ENCODE measurements around the gene TCEA2. TPM values are rescaled to one million over a fixed set of nuclear protein-coding genes. Genes with fewer than 3 reads are reported as not detected.

The TCEA2 gene
- total RNA-seq, 1 donor from 2014 or later, result 42.5 TPM

DNA sequence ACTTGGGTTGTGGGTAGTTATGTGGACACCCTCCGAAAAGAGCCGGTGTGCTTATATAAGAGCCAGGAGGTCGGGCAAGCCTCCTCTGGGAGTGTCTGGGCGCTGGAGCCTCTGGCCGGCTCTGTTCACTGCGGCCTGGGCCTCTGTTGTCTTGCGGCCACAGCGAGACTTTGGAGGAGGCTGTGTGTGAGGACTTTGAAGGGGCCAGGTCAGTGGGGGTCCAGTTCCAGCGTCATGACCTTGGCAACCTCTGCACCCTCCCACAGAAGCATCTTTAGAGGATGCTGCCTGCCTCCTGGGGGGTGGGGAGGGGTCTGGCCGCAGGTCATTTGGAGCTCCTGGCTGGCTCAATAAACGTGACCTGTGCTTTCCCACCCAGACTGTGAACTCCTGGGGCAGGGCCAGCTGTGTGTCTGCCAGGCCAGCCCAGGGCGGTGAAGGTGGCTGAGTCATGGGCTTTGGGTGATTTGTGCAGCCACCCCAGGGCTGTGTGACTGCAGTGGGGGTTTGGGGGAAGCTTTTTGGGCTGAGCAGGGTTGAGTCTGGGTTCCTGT lies 1.2 kb downstream of the TCEA2 start:
- DNase-seq (ENCODE audit: low spot score), result no peak

DNA sequence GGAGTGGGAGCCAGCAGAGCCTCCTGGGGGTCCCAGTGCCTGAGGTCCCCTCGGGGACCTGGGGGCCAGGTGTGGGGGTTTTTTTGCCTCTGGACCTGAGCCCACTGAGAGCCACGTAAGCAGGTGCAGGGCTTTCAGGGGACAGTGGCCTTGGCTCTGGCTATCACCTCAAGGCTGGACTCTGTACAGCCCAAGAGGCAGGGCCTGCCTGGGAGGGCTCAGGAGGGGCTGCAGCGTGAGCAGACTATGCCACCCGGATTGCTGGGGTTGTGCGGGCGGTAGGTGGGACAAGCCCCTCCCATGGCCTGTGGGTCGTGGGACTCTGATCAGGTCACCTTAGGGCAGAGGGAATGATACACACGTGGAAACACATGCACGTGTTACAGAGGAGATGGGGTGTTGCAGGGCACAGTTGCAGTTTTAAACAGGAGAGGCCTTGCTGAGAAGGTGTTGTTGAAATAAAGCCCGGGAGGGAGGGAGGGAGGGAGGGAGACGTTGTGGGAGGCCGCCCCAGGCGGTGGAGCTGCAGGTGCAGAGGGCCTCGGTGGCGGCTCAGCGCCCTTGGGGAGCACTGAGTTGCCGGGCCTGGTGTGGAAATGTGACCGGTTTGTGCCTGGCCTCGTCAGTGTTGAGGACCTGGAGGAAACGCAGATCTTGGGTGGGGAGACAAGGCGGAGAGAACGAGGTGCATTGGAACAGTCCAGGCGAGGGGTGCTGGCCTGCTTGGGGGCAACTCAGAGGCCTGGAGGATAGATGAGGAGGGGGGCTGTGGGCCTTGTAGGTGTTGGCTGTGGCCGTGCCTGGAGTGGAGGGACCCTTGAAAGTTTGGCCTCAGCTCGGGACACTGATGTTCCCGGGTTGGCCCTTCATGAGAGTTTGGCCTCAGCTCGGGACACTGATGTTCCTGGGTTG lies 2.3 kb downstream of the TCEA2 start:
- DNase-seq (ENCODE audit: low spot score), result no peak

DNA sequence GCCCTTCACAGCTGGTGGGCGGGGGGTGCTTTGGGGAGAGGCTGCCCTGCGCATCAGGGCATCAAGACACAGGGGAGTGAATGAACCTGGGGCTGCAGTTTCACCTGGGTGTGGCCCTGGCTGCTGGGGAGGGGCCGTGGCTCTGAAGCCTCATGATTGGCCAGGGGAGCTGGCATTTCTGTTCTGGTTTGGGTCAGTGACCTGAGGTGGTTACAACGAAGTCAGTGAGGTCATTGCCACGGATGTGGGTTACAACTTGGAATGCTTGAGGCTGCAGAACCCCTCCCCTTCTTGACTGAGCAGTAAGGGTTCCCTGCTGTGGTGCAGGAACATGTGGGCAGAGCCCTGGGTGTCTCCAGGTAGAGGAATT lies 3.0 kb downstream of the TCEA2 start:
- no peak for DNase-seq (ENCODE audit: low spot score)

DNA sequence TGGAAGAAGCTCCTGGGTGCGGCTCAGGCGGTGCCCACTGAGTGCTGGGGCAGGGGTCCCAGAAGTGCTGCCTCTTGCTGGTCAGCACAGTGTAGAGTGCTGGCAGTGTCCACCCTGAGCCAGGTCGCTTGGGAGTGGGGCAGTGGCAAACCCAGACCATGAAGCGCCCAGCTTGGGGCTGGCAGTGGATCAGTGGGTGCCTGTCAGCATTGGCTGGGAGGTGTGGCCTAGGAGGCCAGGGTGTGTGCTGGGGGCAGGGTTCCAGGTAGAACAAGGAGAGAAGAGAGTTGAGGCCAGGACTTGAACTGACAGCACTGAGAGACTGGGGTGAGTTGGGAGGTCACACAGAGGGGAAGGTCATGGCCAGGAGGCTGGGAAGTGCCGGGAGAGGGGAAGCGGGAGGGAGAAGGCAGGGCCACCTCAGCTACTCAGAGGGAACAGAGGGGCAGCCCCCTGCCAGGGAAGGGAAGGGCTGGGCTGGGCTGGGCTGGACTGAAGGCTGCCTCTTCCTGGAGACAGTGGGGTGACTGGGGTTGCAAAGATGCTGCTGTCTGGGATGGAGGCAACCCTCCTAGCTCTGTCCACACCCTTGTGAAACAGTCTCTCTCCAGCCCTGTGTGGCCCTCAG lies 4.1 kb downstream of the TCEA2 start:
- no peak for DNase-seq (ENCODE audit: low spot score)

DNA sequence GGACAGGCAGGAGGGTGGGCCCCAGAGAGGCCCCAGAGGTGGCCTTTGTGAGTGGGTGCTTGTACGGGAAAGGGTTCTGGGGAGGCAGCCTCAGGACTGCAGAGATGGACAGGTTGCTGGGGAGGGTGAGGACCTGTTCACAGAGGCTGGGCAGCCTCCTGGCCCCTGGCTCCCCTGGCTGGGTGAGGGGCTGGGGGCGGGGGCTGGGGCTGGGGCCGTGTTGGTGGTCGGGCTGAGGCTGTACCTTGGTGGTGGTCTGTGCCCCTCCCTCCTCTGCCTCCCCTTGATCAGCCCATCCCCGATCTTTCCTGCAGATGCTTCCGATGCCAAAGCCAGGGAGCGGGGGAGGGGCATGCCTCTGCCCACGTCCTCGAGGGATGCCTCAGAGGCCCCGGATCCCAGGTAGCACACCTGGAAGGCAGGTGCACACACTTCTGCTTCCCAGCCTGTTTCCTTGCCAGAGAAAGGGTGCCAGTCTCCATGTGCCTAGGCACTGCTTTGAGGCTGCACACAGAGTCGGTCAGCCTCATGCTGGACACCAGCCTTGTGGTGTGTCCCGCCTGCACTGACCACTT lies 4.8 kb downstream of the TCEA2 start:
- DNase-seq (ENCODE audit: low spot score), result no peak

DNA sequence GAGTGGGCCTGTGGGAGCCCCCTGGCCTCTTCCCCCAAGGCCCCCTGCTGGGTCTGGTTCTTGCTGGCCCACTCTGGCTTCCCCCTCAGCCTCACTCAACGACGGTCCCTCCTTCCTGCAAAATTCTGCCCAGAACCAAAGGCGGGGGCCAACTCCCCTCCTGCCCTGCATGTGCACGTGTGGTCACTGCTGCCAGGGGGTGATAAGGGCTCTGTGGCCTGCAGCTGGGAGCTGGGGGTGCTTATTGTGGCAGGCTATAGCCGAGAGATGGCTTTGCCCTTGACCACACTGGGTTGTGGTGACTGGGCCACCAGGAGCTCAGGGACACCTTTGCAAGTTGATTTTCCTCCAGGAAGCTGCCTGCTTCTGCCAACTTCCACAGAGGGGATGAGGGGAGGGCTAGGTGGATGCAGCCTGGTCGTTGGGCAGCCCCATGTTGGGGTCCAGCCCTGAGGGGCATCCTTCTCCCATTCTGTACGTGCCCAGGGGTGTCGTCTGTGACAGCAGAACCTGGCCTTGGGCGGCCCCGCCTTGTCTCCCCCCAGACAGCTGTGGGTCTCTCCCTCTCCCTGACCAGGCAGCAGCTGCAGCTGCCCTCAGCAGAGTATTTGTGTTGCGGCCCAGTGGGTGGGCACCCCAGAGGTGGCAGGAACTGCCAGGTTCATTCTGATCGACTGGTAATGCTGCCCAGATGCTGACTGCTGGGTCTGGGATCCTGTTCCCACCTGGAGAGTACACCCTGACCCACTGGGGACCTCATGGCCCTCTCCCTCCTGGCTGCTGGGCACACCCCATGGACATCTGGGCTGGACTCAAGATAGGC lies 5.6 kb downstream of the TCEA2 start:
- DNase-seq (ENCODE audit: low spot score), result no peak

DNA sequence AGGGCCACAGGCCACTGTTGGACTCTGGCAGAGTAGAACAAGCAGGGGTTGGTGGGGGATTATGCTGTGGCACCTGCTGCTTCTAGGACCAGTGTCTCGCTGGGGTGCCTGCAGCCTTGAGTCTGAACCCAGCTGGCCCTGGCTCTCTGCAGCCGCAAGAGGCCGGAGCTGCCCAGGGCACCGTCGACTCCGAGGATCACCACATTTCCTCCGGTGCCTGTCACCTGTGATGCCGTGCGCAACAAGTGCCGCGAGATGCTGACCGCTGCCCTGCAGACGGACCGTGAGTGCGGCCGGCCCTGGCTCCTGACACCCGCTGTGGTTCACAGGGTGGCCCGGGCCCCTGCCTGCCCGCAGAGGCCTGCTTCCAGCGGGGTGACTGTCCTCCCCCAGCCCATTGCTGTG lies 6.2 kb downstream of the TCEA2 start:
- no peak for DNase-seq (ENCODE audit: low spot score)

DNA sequence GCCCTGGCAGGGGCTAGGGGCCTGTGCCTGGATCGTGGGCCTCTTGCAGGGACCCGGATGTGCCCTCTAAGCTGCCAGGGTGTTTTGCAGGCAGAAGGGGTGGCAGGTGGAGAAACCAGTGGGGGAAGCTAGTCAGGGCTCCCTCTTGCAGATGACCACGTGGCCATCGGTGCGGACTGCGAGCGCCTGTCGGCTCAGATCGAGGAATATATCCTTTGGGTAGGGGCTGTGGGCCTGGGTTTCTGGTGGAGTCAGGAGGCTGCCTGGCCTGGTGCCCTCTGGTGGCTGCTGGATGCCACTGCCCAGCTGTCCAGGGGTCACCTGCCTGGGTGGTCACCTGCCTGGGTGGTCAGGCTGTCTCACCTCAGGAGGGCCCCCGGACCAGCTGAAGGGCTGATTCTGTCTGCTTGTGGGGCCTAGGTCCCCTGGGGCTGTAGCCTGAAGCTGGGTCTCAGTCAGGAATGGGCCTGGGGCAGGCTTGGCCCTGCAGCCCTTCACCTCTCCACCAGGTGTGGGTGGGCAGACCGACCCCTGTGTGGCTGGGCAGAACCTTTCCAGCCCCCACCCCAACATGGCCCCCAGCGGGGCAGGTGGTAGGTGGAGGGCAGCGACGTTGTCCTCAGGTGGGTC lies 6.7 kb downstream of the TCEA2 start:
- no peak for DNase-seq (ENCODE audit: low spot score)

DNA sequence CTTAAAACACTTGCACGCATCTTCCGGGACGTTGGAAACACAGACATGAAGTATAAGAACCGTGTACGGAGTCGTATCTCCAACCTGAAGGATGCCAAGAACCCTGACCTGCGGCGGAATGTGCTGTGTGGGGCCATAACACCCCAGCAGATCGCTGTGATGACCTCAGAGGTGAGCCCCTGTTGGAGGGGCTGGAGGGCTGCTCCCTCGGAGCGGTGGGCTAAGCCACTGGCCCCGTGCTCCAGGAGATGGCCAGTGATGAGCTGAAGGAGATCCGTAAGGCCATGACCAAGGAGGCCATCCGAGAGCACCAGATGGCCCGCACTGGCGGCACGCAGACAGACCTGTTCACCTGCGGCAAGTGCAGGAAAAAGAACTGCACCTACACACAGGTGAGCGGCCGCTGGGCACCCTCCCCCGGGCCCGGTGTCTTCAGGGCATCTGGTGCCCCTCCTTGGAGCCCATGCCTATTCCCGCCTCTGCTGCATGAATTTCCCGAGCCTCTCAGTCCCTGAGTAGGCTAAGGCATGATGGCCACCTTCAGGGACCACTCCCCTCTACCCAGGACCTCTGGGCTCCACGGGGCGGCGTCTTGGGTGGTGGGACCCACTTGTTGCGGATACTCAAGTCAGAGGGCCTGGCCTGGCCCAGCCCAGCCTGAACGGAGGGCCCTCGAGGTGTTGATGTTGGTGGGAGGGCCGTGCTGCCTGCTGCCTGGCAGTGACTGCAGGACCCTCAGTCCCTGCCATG lies 7.4 kb downstream of the TCEA2 start:
- DNase-seq (ENCODE audit: low spot score), result no peak

DNA sequence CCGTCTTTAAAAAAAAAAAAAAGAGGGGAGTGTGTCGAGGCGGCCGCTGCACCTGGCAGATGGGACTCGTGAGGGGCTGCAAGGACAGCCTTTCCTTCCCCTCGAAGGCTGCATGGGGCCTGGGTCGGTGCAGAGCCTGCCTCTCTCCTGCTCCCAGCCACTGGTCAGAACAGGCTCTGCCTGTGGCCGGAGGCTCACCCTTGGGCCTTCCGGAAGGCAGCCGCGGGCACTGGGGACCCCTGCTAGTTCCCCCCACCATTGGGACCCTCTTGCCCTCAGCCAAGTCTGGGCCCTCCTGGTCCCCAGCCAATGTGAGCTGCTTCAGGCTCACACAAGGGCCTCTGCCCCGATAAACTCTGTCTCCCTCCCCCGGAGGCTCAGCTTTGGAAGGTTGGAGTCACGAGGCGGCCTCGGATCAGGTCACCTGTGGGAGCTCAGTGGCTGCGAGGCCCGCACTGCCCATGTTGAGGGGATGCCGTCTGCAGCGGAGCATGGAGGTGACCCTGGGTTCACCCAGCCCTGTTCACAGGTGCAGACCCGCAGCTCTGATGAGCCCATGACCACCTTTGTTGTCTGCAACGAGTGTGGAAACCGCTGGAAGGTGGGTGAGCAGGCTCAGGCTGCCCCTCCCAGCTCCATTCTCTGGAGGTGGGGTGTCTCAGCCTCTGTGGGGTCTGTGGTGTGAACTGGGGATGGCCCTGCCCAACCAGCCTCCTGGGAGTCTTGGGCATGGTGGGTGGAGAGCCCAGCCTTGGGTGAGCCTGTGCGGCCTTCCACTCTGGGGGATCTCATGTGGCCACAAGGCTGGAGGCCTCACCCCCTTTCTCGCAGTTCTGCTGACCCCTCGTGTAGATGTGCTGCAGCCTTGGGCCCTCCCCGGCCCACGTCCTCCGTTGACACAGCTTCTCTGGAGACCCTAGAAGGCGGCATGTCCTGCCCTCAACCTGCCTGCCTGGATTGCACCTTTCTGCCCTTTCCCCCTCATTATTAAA lies 8.6 kb downstream of the TCEA2 start:
- no peak for DNase-seq (ENCODE audit: low spot score)

DNA sequence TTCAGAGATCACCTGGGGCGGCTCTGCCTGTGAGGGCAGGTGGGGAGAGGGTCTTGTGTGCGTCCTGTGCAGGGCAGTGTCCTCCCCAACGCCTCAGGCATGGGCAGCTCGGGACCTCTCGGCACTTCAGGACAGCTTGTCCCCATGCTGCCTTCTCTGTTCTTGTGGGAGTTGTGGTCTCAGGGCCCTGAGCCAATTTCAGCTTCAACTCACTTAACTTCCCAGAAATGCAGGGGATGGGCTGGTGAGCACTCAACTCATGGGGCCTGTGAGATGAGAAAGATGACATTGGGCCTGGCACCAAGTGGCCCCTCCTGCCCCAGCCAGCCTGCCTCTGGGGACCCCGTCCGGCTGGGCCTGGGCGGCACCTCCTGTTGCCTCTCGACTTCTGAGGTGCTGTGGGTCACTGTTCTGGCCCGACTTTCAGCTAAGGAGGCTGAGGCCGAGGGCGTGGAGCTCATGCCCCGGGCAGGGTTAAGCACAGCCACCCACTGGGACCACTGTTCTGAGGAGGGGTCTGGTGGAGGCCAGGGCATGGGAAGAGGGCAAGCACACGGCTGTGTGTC lies 9.6 kb downstream of the TCEA2 start:
- no peak for DNase-seq (ENCODE audit: low spot score)

DNA sequence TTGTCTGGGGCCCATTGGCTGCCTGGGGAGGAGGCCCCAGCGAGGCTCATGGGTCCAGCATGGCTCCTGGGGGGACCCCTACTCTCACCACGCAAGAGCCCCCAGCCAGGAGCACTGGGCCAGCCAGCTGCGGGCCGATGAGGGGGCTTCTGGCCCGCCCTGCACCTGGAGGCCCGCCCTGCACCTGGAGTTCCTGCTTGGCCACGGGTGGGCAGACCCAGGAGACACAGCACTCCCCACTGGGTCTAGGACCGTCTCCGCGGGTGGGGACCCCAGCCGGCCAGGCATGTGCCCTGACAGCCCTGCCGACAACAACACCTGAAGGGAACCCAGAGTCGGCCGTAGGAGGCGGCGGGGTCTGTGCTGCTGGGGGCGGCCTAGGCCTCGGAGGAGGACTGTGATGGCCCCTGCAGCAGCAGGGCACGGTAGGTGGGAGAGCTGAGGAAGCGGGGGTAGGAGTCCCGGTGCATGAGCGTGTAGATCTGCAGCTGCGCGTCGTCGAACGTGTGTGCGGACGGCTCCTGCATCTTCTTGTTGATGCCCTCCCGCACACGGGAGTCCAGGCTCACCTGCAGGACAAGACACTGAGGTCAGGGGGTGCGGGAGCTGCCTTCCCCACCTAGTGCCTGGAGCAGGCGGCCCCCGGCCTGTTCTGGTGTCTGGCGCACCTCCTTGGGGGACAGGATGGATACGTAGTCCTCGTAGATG lies 10.6 kb downstream of the TCEA2 start:
- no peak for DNase-seq (ENCODE audit: low spot score)

DNA sequence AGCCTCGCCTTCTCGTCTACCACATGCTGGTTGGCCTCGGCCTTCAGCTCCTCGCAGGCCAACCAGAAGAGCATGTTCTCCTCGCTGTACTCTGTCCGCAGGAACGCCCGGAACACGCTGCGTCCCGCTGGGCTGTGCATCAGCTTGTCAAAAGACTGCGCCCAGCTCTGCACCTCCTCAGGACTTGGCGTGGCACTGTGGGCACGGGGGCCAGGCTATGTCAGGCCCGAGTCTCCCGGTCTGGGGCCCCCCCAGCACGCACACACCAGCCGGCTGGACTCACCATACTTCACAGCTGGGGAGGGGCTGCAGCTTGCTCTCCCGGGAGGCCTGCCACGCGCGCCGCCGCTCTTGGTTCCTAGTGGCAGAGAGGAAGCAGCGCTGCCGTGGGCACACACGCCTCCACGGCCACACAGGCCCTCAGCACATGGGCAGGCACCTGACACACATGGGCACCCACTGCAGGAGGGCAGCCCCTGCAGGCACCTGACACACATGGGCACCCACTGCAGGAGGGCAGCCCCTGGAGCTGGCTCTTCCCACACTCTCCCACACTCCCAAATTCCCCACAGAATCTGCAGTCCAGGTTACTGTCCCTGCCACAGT lies 11.3 kb downstream of the TCEA2 start:
- no peak for DNase-seq (ENCODE audit: low spot score)

DNA sequence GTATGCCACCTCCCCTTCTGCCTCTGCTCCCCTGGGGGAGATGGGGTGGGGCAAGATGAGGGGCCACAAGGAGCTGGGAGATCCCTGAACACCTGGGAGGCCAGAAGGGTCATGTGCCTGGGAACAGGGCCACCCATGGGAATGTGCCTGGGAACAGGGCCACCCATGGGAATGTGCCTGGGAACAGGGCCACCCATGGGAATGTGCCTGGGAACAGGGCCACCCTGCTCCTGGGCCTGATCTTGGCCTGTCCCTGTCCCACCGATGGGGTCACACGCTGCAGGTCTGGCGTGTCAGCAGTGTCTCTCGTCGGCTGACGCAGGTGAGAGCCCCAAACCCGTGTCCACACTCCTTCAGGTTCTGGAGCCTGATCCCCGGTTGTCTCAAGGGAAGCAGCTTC lies 12.0 kb downstream of the TCEA2 start:
- DNase-seq (ENCODE audit: low spot score), result no peak

DNA sequence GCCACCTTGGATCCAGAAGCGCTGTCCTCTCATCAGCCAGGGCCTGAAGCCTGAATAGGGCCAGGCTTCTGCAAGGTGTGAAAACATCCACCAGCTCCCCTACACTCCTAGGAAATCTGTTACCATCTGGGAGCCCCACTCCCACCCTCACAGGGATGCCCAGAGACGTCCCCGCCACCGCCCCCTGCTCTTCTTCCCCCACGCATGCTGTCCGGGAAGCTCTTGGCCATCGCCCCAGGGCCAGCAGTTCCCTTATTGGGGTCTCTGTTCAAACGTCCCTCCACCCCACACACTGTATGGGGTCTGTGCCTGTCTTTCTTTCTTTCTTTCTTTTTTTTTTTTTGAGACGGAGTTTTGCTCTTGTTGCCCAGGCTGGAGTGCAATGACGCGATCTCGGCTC lies 12.6 kb downstream of the TCEA2 start:
- DNase-seq (ENCODE audit: low spot score), result no peak

DNA sequence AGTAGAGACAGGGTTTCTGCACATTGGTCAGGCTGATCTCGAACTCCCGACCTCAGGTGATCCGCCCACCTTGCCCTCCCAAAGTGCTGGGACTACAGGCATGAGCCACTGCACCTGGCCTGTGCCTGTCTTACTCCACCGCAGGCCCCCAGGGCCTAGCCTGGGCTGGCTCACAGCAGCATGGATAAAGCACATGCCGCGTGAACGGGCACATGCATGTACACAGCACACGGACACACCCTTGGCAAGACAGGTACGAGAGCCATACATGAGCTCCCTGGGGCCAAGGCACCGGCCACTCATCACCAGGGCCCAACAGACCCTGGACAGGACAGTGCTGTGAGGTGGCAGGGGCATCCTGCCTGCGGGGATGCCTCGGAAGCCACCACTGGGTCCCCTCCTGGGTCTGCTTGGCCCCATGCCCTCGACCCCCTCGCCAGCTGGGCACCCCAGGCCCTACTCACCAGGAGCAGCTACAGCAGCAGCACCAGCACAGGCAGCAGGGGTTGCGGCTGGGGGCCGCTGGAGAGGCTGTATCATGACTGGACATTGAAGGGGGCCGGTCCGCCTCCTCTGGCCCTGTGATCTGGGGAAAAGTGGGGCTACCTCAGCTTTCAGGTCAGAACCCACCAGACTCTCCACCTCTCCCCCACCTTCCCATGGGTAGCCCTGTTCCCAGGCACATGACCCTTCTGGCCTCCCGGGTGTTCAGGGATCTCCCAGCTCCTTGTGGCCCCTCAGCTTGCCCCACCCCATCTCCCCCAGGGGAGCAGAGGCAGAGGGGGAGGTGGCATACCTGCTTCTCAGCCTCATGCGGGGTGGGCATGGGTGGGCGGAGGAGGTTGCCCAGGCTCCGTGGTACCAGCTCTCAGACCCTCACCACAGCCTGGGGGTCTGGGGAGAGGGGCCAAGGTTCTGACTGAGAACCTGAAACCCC lies 13.3 kb downstream of the TCEA2 start:
- no peak for DNase-seq (ENCODE audit: low spot score)
